ENCODE measurements around the gene BNIP5.
A peak's percentile ranks its signal among the peaks of the same experiment; 100 is the strongest.

Gene BNIP5

GRCh38 chr6:36370638-36371037 lies 34.0 kb upstream of the BNIP5 start:
- no peak for TF ChIP-seq RARB (CRISPR knock-in tag; IDR thresholded peaks at IDR 0.05)
- TF ChIP-seq PPARA (CRISPR knock-in tag; IDR thresholded peaks at IDR 0.05; ENCODE audit: borderline replicate concordance): no peak
- no peak for TF ChIP-seq ZC3H10 (CRISPR knock-in tag; IDR thresholded peaks at IDR 0.05)
- TF ChIP-seq ZFP3 (CRISPR knock-in tag; IDR thresholded peaks at IDR 0.05): no peak
- TF ChIP-seq ESRRG (CRISPR knock-in tag; IDR thresholded peaks at IDR 0.05): no peak
- TF ChIP-seq SNAI2 (CRISPR knock-in tag; IDR thresholded peaks at IDR 0.05): no peak
- no peak for TF ChIP-seq POU6F1 (CRISPR knock-in tag; IDR thresholded peaks at IDR 0.05; ENCODE audit: borderline replicate concordance, low read depth)
- TF ChIP-seq CSDC2 (CRISPR knock-in tag; IDR thresholded peaks at IDR 0.05): no peak
- no peak for TF ChIP-seq ZNF8 (CRISPR knock-in tag; IDR thresholded peaks at IDR 0.05)
- TF ChIP-seq PATZ1 (CRISPR knock-in tag; IDR thresholded peaks at IDR 0.05; ENCODE audit: borderline replicate concordance): no peak
- no peak for TF ChIP-seq GLIS3 (CRISPR knock-in tag; IDR thresholded peaks at IDR 0.05)
- TF ChIP-seq CREB5 (CRISPR knock-in tag; IDR thresholded peaks at IDR 0.05; ENCODE audit: low read depth): no peak
- TF ChIP-seq TCF4 (CRISPR knock-in tag; IDR thresholded peaks at IDR 0.05; ENCODE audit: borderline replicate concordance): no peak
- ATAC-seq: no peak

GRCh38 chr6:36368921-36369865 lies 32.5 kb upstream of the BNIP5 start:
- TF ChIP-seq ESRRG (CRISPR knock-in tag; IDR thresholded peaks at IDR 0.05) (no peak), POU6F1 (CRISPR knock-in tag; IDR thresholded peaks at IDR 0.05; ENCODE audit: borderline replicate concordance, low read depth) (no peak), CREB5 (CRISPR knock-in tag; IDR thresholded peaks at IDR 0.05; ENCODE audit: low read depth) (no peak), RARB (CRISPR knock-in tag; IDR thresholded peaks at IDR 0.05) (no peak), ZFP3 (CRISPR knock-in tag; IDR thresholded peaks at IDR 0.05) (no peak), SNAI2 (CRISPR knock-in tag; IDR thresholded peaks at IDR 0.05) (no peak), ARNTL (CRISPR knock-in tag; IDR thresholded peaks at IDR 0.05; ENCODE audit: borderline replicate concordance, low read depth) (no peak), TSHZ2 (CRISPR knock-in tag; IDR thresholded peaks at IDR 0.05) (no peak), BACH2 (CRISPR knock-in tag; IDR thresholded peaks at IDR 0.05; ENCODE audit: borderline replicate concordance) (no peak), TCF4 (CRISPR knock-in tag; IDR thresholded peaks at IDR 0.05; ENCODE audit: borderline replicate concordance) (no peak), ISL1 (CRISPR knock-in tag; IDR thresholded peaks at IDR 0.05) (peak; percentile 78), CSDC2 (CRISPR knock-in tag; IDR thresholded peaks at IDR 0.05) (no peak), PPARA (CRISPR knock-in tag; IDR thresholded peaks at IDR 0.05; ENCODE audit: borderline replicate concordance) (no peak), ZNF565 (CRISPR knock-in tag; conservative IDR thresholded peaks at IDR 0.05; ENCODE audit: low read depth) (no peak), GLIS3 (CRISPR knock-in tag; IDR thresholded peaks at IDR 0.05) (0 out of 2 replicates have a peak, but pooled peaks have one; percentile 14)
- peak; percentile 89 for ATAC-seq
